GM08714 (cell line): ENCODE data around the gene POU2AF3.
"Not testable (repeated sequence)": the region's sequence is repeated elsewhere in the genome, so short reads cannot be mapped to it uniquely, and the experiment has no call there.

ENCODE experiments used
- H3K4me3 ChIP-seq: fragments of 200-500 bp; sonication (Bioruptor generic); 2 replicates; pipeline ENCODE4 v1.5.1; 2014; ENCODE audit warnings: mild to moderate bottlenecking, low read length, inconsistent platforms
- ZNF274 ChIP-seq: IDR thresholded peaks from 2 replicates; pipeline ENCODE4 v1.6.1; 2012; ENCODE audit warnings: mild to moderate bottlenecking, low read depth, low read length

POU2AF3 gene

GRCh38 chr11:111285189-111286091 lies 12.9 kb upstream of the POU2AF3 start:
- TF ChIP-seq ZNF274: no peak
- H3K4me3 ChIP-seq: no peak overlapping the region

- TF ChIP-seq ZNF274: no peak
Measured at GRCh38 chr11:111291764-111292163, 6.6 kb upstream of the POU2AF3 start.

GRCh38 chr11:111292408-111292807 lies 5.9 kb upstream of the POU2AF3 start:
- not testable (repeated sequence) for H3K4me3 ChIP-seq

More at GRCh38 chr11:111291764-111292163, 6.6 kb upstream of the POU2AF3 start:
- H3K4me3 ChIP-seq: no peak overlapping the region

GRCh38 chr11:111296196-111296595 lies 2.1 kb upstream of the POU2AF3 start:
- no peak for TF ChIP-seq ZNF274
- H3K4me3 ChIP-seq: no peak overlapping the region

- no peak overlapping the region for H3K4me3 ChIP-seq
- TF ChIP-seq ZNF274: no peak
Measured at GRCh38 chr11:111297696-111298095, 650 bp upstream of the POU2AF3 start.

- TF ChIP-seq ZNF274: no peak
- peak overlapping the region; percentile 43; the same call in 1 of the 2 replicates for H3K4me3 ChIP-seq
Measured at GRCh38 chr11:111299101-111300026, 1.0 kb downstream of the POU2AF3 start.

- H3K4me3 ChIP-seq: no peak overlapping the region
- TF ChIP-seq ZNF274: no peak
Measured at GRCh38 chr11:111300569-111300968, 2.2 kb downstream of the POU2AF3 start.

- TF ChIP-seq ZNF274: no peak
- H3K4me3 ChIP-seq: no peak overlapping the region
Measured at GRCh38 chr11:111301004-111301841, 2.9 kb downstream of the POU2AF3 start.

- no peak overlapping the region for H3K4me3 ChIP-seq
- TF ChIP-seq ZNF274: no peak
Measured at GRCh38 chr11:111301842-111302118, 3.4 kb downstream of the POU2AF3 start.

GRCh38 chr11:111302298-111302697 lies 4.0 kb downstream of the POU2AF3 start:
- TF ChIP-seq ZNF274: no peak
- H3K4me3 ChIP-seq: no peak overlapping the region

GRCh38 chr11:111303461-111303860 lies 5.1 kb downstream of the POU2AF3 start:
- H3K4me3 ChIP-seq: no peak overlapping the region
- no peak for TF ChIP-seq ZNF274

GRCh38 chr11:111305162-111305802 lies 6.9 kb downstream of the POU2AF3 start:
- TF ChIP-seq ZNF274: no peak
- no peak overlapping the region for H3K4me3 ChIP-seq

GRCh38 chr11:111305876-111306275 lies 7.5 kb downstream of the POU2AF3 start:
- H3K4me3 ChIP-seq: no peak overlapping the region

More at GRCh38 chr11:111305876-111306275, 7.5 kb downstream of the POU2AF3 start:
- TF ChIP-seq ZNF274: no peak
